Renal cortex interstitium (tissue), 11 donors: ENCODE measurements around the gene MGMT. TPM values are rescaled to one million over a fixed set of nuclear protein-coding genes. Genes with fewer than 3 reads are reported as not detected.

Source experiments
- DNase-seq, 11 donors: peaks; one replicate each; pipeline ENCODE4 v3.0.0-alpha.2; 2013; ENCODE audit warnings: low read depth in 9 of 11, low spot score in 4 of 11; ENCODE audit errors: extremely low read depth in 1 of 11
- polyA plus RNA-seq, 3 donors: library from polyadenylated mRNA; unstranded; fragments of 120-200 nt; gene quantifications; one replicate each; pipeline ENCODE4 v1.2.1, GENCODE V29; 2013; ENCODE audit not compliant: insufficient read length in 3 of 3

Gene MGMT
- polyA plus RNA-seq, 3 donors, result 17.5 to 22.7 (median 20.5) TPM

DNA sequence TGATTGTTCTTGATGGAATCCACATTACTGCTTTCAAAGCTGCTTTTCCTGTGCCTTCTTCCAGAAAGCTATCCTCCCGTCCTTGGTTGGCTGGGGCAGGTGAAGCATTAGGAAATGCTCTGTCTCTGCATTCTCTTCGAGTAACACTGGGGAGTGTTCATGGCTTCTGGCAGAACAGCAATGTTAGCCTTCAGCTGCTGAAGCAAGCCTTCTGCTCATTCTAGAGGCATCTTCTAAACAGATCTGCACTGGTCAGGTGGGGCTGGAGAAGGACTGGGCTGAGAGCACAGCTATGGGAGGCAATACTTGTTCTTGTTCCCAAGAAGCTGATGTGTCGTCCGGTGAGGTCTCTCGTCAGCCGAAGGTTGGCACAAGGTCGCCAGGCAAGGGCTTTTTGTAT lies 80.6 kb downstream of the MGMT start:
- DNase-seq, result no peak

DNA sequence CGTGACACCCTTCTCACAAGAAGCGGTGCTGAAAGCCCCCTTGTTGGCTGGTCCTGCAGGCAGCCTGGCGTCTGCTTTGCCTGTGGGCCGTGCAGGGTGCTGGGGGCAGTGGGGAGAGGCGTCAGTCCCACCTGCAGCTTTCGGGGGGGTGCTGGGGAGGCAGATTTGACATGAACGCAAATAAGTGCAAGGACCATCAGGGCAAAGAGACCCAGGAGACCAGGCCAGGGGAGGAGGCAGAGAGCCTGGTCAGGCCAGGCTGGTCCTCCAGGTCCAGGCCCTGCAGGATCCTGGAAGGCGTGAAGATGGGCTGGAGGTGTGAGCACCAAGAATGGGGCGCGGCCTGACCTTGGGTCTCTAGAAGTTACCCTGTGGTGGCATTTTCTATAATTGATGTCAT lies 81.6 kb downstream of the MGMT start:
- DNase-seq, result no peak

- no peak for DNase-seq
These were observed 83.0 kb downstream of the MGMT start for GRCh38 chr10:129550076-129550475.

- no peak for DNase-seq
These were observed 83.6 kb downstream of the MGMT start for GRCh38 chr10:129550658-129551057.

GRCh38 chr10:129552119-129552518 lies 85.1 kb downstream of the MGMT start:
- no peak for DNase-seq

GRCh38 chr10:129553928-129554327 lies 86.9 kb downstream of the MGMT start:
- DNase-seq, result no peak

- DNase-seq, result no peak
These were observed 89.3 kb downstream of the MGMT start for GRCh38 chr10:129556316-129556715.

DNA sequence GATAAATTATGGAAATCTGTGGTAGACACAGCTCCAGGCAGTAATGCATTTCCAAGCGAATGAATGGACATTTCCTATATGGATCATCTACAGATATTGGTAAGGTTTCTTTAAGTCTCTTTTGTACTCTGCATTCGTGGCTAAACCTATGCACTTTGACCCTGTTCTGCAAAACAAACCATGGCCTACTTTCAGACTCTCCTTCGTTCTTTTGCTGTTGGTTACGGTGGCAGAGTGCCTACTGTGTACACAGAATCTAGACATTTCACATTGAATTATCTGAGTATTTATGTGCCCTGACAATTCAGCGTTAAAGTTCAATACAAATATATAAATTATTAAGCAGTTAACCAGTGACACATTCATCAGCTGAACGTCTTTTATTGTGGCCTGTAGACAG lies 93.3 kb downstream of the MGMT start:
- no peak for DNase-seq

- no peak for DNase-seq
These were observed 95.4 kb downstream of the MGMT start for GRCh38 chr10:129562487-129562886.

DNA sequence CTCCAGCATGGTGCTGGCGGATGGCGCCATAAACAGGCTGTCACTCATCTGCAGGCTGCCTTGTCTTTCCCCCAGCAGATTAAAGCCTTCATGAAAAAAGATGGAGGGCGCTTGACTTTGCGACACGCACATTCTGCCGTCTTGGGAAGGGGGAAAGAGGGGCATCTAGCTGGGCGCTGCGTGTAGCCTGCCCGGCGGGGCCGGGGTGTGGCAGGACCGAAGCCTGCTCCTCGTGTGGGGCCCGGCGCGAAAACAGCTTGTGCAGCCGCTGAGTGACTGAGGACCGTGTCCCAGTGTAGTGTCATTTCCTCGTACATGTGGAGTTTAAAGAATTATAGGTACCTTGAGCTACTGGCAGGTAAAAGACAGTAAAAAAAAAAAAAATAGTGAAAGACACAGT lies 97.9 kb downstream of the MGMT start:
- no peak for DNase-seq

GRCh38 chr10:129568583-129569344 lies 101.7 kb downstream of the MGMT start:
- peak in 7 of 11 donors; percentile 18 to 62 (median 29) for DNase-seq

GRCh38 chr10:129570185-129570584 lies 103.1 kb downstream of the MGMT start:
- no peak for DNase-seq

DNA sequence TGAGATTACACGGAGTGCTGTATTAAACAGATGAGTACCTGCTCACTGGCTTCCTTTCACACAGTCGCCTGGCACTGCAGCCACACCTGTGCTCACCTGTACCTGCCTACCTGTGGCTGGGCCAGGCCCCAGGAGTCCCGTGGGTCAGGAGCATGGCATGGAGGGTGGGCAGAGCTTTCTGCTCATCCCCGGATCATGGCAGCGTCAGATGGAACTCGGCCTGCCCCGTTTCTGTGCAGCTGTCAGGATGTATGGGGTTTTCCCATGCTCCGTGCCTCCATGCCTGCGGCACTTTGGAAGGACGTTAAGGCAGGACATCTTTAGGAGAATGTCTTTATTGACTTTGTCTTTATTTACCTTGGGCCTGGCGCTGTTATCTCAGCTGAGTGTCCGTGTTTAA lies 112.2 kb downstream of the MGMT start:
- DNase-seq, result no peak

- DNase-seq, result no peak
These were observed 113.0 kb downstream of the MGMT start for GRCh38 chr10:129580010-129580409.

- no peak for DNase-seq
These were observed 113.9 kb downstream of the MGMT start for GRCh38 chr10:129580901-129581300.

DNA sequence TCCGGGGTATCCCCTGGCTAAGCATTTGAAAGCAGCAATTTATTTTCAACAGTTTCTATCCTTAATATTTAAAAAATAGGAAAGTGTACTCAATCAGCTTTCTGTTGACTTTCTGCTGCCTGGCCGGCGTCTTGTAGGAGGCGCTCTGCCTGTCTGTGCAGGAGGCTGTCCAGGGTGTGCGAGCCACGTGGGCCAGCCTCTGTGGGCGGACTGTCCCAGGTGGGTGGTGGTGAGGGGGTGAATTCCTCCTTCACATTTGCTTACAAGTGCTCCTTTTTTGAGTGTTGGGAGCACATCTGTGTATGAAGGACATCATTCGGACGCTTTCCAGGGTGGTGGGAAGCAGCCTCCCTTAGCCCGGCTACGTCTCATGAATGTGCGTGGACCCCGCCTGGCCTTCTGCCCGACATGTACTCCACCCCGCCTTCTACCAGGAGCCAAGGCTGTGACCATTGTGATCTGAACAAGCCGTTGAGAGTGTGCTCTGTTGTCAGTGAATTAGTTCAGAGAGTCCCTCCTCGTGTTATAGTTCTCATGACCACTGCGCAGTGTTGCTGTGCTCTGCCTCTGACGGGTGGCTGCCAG lies 114.9 kb downstream of the MGMT start:
- DNase-seq, result no peak

GRCh38 chr10:129583831-129584230 lies 116.8 kb downstream of the MGMT start:
- no peak for DNase-seq

DNA sequence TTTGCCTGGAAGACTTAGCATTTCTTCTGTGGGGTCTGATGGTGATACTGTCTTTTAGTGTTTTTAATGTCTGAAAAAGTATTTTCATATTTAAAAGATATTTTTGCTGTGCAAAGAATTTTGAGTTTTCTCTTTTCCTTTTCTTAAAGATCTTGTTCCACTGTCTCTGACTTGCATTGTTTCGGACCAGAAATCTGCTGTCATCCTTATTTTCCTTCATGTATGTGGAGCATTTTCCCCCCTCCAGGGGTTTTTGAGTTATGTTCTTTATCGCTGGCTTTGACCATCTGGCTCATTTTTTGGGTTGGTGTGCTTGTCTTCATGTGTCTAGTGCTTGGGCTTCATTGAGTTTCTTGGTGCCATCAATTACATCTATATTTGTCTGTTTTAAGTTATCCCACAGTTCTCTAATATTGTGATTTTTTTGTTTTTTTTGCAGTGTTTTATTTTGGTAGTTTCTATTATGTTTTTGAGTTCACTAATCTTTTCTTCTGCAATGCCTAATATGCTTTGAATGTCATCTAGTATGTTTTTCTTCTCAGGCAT lies 119.9 kb downstream of the MGMT start:
- DNase-seq, result no peak

DNA sequence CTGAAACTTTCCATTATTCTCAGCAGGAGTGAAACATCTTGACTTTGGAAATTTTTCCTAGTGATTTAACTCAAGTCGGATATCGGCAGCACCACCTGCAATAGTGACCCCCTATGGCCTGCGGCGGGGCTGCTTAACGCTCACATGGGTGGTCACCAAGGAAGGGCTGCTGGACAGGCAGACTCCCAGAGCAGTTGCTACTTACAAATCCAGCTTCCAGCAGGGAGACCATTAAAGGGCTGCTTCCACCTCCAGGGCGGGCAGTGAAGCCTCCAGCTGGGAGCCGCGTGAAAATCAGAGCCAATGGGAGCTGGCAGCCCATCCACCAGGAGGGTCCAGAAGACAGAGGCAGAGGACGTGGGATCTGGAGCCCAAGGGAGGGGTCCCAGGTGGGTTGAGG lies 122.5 kb downstream of the MGMT start:
- no peak for DNase-seq

DNA sequence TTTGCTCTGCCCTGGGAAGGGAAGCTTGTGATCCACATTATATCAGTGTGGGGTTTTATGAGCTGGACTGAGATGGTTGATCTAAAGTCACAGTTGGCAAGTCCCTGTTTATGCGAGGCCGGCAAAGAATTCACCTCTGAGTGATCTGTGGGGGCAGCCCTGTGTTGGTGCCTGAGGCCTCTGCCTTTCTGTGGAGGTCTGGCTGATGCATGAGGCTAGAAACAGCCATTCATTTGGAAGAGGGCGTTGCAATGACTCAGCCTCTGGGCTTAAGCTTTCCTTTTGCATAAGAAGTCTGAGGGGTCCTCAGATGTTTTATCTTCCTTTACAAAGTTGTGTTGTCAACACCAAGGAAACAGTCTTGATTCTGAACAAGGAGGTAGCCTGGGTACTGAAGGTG lies 126.9 kb downstream of the MGMT start:
- no peak for DNase-seq

DNA sequence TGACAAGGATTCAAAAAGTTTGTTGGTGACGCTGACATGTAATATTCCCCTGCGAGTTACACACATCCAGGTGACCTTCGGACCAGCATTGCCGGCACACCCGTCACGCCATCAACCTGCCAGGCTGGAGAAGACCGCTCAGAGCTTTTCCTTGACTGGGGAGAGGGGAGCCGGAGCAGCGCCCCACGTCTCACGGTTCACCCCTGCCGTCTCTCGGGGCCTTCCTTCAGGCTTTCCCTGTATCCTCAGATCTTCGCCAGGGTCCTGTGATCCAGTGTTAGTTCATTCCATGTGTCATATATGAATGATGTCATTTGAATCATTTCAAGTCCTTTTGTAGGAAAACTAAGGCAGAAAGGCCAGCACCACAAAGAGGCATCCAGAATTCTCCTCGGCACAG lies 127.8 kb downstream of the MGMT start:
- no peak for DNase-seq
